ENCODE measurements around the gene ABCG4.

DNA sequence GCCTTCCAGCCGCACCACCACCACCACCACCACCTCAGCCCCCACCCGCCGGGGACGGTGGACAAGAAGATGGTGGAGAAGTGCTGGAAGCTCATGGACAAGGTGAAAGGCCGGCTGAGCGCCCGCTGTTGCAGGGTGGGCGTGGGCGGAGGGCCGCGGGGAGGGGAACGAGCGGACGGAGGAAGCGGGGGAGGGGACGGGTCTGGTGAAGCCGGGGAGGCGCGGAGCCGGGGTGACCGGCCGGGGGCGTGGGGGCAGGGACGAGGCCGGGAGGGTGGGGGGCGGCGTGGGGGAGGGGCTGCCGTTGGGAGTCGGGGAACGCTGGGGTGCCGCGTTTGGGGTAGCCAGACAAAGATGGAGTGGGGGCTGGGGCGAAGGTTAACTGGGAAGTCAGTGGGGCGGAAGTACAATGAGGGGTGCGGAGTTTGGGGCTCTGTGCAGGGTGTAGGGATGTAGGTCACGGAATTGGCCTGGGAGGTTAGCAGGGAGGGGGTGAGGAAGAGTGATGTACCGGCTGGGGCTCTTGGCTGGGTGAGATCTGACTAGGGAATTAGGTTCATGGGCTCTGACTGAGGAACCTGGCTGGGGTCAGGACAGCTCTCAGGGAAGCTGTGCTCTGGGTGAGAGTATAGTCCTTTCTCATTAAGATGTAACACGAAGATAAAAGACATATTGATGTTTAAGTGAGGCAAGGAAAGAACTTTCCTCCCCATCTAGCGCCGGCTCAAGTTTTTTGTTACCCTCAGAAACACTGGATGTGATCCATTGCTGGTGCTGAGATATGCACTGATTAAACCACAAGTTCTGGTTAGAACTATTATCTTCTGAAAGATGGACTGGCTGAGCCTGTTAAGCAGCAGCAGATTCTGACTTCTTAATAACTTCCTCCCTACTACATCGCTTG is 57.9 kb downstream of the ABCG4 start:
- TF ChIP-seq POLR2A (IDR thresholded peaks at IDR 0.05) (no peak), CTCF (IDR thresholded peaks at IDR 0.05) (no peak), POLR2AphosphoS5 (IDR thresholded peaks at IDR 0.05) (no peak), EP300 (IDR thresholded peaks at IDR 0.05; ENCODE audit: low read depth) (no peak)
